ENCODE data around the gene MAPK6. TPM values are rescaled to one million over a fixed set of nuclear protein-coding genes. Genes with fewer than 3 reads are reported as not detected.

MAPK6 gene
- total and polyA plus RNA-seq, 2 of the 4 experiments (the other 2 are of a cell fraction) = 22.6 to 60.6 TPM

DNA sequence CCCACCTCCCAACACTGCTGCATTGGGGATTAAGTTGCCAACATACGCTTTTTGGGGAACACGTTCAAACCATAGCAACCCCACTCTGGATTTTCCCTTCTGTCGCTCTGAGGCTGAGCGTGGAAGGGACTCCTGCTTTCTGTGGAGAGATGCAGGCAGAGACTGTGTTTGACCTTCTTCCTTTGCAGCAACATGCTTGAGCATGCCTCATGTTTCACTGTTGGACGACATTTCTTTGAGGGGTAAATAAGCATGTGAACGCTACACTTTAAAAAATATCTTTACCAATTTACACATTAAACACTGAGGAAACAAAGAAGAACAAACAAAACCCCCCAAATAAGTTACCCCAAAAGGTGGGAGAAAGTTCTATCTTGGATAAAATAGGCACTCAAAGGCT is 14.2 kb upstream of the MAPK6 start:
- Histone ChIP-seq H3K27ac (ENCODE audit: insufficient read depth, low read length) (no peak overlapping the region), H3K4me1 (ENCODE audit: control insufficient read depth, insufficient read depth, low read length) (peaks cover 4% of the 10 kb centered on the region; the same call in 1 of the 2 replicates), H3K4ac (ENCODE audit: low read depth, low read length) (no peak overlapping the region), H2BK5ac (ENCODE audit: low read depth, low read length, poor library complexity, severe bottlenecking) (no peak overlapping the region), H2AK9ac (replicated peaks; ENCODE audit: low read depth, low read length, poor library complexity) (no peak overlapping the region), H4K8ac (ENCODE audit: low read depth in 2 of 2, low read length in 2 of 2) (no peak overlapping the region), H2BK15ac (ENCODE audit: low read depth, low read length) (no peak overlapping the region), H3K9me3 (ENCODE audit: control insufficient read depth, insufficient read depth, low read length) (no peaks in the 10 kb centered on the region), H3K9me1 (ENCODE audit: insufficient read depth, low read length) (no peaks in the 10 kb centered on the region), H3K4me2 (ENCODE audit: low read depth, low read length) (no peak overlapping the region), H4K5ac (ENCODE audit: low read depth, low read length) (no peak overlapping the region), H3K23ac (ENCODE audit: low read depth, low read length) (no peak overlapping the region), H4K20me1 (ENCODE audit: insufficient read depth, low read length) (no peaks in the 10 kb centered on the region), H2AFZ (replicated peaks; ENCODE audit: low read length, poor library complexity) (no peak overlapping the region), H3K36me3 (ENCODE audit: control insufficient read depth, insufficient read depth, low read length) (no peaks in the 10 kb centered on the region), H2AK5ac (ENCODE audit: low read depth, low read length) (no peak overlapping the region; the same call in 1 of the 2 replicates), H3K14ac (replicated peaks; ENCODE audit: low read depth, low read length) (no peak overlapping the region), H3K27me3 (ENCODE audit: control insufficient read depth, insufficient read depth, low read length) (no peaks in the 10 kb centered on the region), H3K18ac (ENCODE audit: low read depth, low read length) (no peak overlapping the region), H3K4me3 (ENCODE audit: insufficient read depth, low read depth, low read length) (no peak overlapping the region), H3K79me1 (ENCODE audit: low read depth in 1 of 2, low read length in 2 of 2) (no peaks in the 10 kb centered on the region), H4K91ac (ENCODE audit: insufficient read depth, low read depth, low read length) (no peak overlapping the region), H2BK120ac (ENCODE audit: low read depth, low read length) (no peak overlapping the region), H2BK20ac (ENCODE audit: low read depth, low read length) (no peak overlapping the region), H3K9ac (ENCODE audit: low read depth, low read length) (no peak overlapping the region), H3K56ac (ENCODE audit: extremely low read depth, insufficient read depth, low read length) (no peak overlapping the region)
- TF ChIP-seq BHLHE40 (IDR thresholded peaks at IDR 0.05; ENCODE audit: low read depth, low read length) = no peak
- TF ChIP-seq SMC3 (IDR thresholded peaks at IDR 0.05; ENCODE audit: low read depth, low read length) = no peak
- TF ChIP-seq POLR2A (IDR thresholded peaks at IDR 0.05; ENCODE audit: low read depth, low read length) = no peak
- TF ChIP-seq NFE2L2 (IDR thresholded peaks at IDR 0.05; ENCODE audit: low read depth, low read length) = no peak
- TF ChIP-seq MXI1 (IDR thresholded peaks at IDR 0.05; ENCODE audit: borderline replicate concordance, low read depth, low read length) = no peak
- TF ChIP-seq, protein P1, sequence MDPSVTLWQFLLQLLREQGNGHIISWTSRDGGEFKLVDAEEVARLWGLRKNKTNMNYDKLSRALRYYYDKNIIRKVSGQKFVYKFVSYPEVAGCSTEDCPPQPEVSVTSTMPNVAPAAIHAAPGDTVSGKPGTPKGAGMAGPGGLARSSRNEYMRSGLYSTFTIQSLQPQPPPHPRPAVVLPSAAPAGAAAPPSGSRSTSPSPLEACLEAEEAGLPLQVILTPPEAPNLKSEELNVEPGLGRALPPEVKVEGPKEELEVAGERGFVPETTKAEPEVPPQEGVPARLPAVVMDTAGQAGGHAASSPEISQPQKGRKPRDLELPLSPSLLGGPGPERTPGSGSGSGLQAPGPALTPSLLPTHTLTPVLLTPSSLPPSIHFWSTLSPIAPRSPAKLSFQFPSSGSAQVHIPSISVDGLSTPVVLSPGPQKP (IDR thresholded peaks at IDR 0.05; ENCODE audit: borderline replicate concordance, low read depth, low read length) = no peak
- no peak for TF ChIP-seq MAZ (IDR thresholded peaks at IDR 0.05; ENCODE audit: borderline replicate concordance, low read depth, low read length)
- TF ChIP-seq CTCF (conservative IDR thresholded peaks at IDR 0.05; ENCODE audit: low read depth, low read length) = no peak
- no peak for TF ChIP-seq RFX5 (IDR thresholded peaks at IDR 0.05; ENCODE audit: low read depth, low read length)
- no peak for TF ChIP-seq FOS (IDR thresholded peaks at IDR 0.05; ENCODE audit: low read depth, low read length)
- TF ChIP-seq RCOR1 (IDR thresholded peaks at IDR 0.05; ENCODE audit: insufficient replicate concordance, low read length) = no peak
- no peak for TF ChIP-seq CEBPB (IDR thresholded peaks at IDR 0.05; ENCODE audit: low read depth, low read length)
- no peak for TF ChIP-seq MAFK (IDR thresholded peaks at IDR 0.05; ENCODE audit: low read depth, low read length)
- TF ChIP-seq CHD1 (IDR thresholded peaks at IDR 0.05; ENCODE audit: low read depth, low read length) = no peak
- no peak for TF ChIP-seq RAD21 (IDR thresholded peaks at IDR 0.05; ENCODE audit: low read length)
- no peak for TF ChIP-seq USF2 (IDR thresholded peaks at IDR 0.05; ENCODE audit: low read depth, low read length)
- no CpG with 5 or more reads among the region's 6 CpGs for WGBS, 2 experiments (ENCODE audit: extremely low coverage in 2 of 2, insufficient read length in 1 of 2)
- ATAC-seq (ENCODE audit: low read depth) = no peak
- intact Hi-C loops (cut with micrococcal nuclease) (no loop called here), dilution Hi-C loops (cut with HindIII; ENCODE audit: low sequenced_read_pairs, unreplicated experiment) (no loop called here), in situ Hi-C loops (cut with MboI; ENCODE audit: low sequenced_read_pairs) (loop anchor here (25.0 kb wide), 1 partner anchor 657 kb away; no protein-coding TSS in a partner anchor)
- POLR2A ChIA-PET (ENCODE audit: unreplicated experiment) = no interaction called here
- no TSS peak for BruUV-seq (replicated peaks)
- CTCF ChIA-PET = no interaction called here
- DNase-seq = no peak

Data from IMR-90 (cell line).